HG03039 (cell line): ENCODE results near the gene RAB7B.

Experiments used
- ATAC-seq: cut with Tn5 transposase; IDR thresholded peaks from one replicate; pipeline ENCODE4 v1.9.1; 2021; ENCODE audit warnings: mild to moderate bottlenecking, moderate library complexity; ENCODE audit not compliant: unreplicated experiment

RAB7B gene

GRCh38 chr1:205930195-205930577, 73.0 kb downstream of the RAB7B start:
- ATAC-seq, result no peak

- no peak for ATAC-seq
These were observed 73.5 kb downstream of the RAB7B start for GRCh38 chr1:205929496-205930194.

GRCh38 chr1:205928317-205928716, 74.9 kb downstream of the RAB7B start:
- no peak for ATAC-seq

GRCh38 chr1:205927676-205928075, 75.5 kb downstream of the RAB7B start:
- no peak for ATAC-seq

- ATAC-seq, result no peak
These were observed 75.9 kb downstream of the RAB7B start for GRCh38 chr1:205927247-205927646.
